IMR-90 (cell line): ENCODE results near the gene MPP2. TPM values are rescaled to one million over a fixed set of nuclear protein-coding genes. Genes with fewer than 3 reads are reported as not detected.

ENCODE experiments used
- ATAC-seq: fragments of 200-7000 bp; cut with Tn5 transposase; 2 replicates; pipeline ENCODE4 v1.9.1; 2020; ENCODE audit warnings: low read depth, mild to moderate bottlenecking, moderate library complexity
- BruUV-seq: library from RNA; stranded (reverse); fragments of 400-500 nt; replicated peaks from 2 replicates; lab custom pipeline; 2021; lab: Mats Ljungman, UMichigan
- CTCF ChIA-PET: fragments of 300-600 bp; formaldehyde crosslinking; extraction: SDS; loops from one replicate; lab custom pipeline; 2021; ENCODE audit warnings: antibody characterized with exemption; lab: Yijun Ruan, JAX
- POLR2A ChIA-PET: fragments of 300-600 bp; sonication (Branson Sonifier 250); formaldehyde crosslinking; loops from one replicate; lab custom pipeline; 2022; ENCODE audit warnings: antibody characterized with exemption; ENCODE audit not compliant: unreplicated experiment; lab: Charles Lee
- DNase-seq: peaks from one replicate; pipeline ENCODE4 v3.0.0; 2013
- H2AFZ ChIP-seq: replicated peaks from 2 replicates; pipeline ENCODE3; 2013; ENCODE audit warnings: low read length, mild to moderate bottlenecking; ENCODE audit not compliant: poor library complexity
- H2AK5ac ChIP-seq: 2 replicates; pipeline ENCODE4 v1.6.1; 2013; ENCODE audit warnings: low read depth, low read length, inconsistent platforms
- H2AK9ac ChIP-seq: replicated peaks from 2 replicates; pipeline ENCODE3; 2013; ENCODE audit warnings: mild to moderate bottlenecking, low read depth, low read length, moderate library complexity; ENCODE audit not compliant: poor library complexity
- H2BK120ac ChIP-seq: 2 replicates; pipeline ENCODE4 v1.6.1; 2013; ENCODE audit warnings: low read depth, low read length, inconsistent platforms
- H2BK15ac ChIP-seq: 3 replicates; pipeline ENCODE4 v1.6.1; 2013; ENCODE audit warnings: low read depth, low read length, inconsistent platforms
- H2BK20ac ChIP-seq: 2 replicates; pipeline ENCODE4 v1.6.1; 2013; ENCODE audit warnings: low read depth, mild to moderate bottlenecking, inconsistent platforms, low read length, moderate library complexity
- H2BK5ac ChIP-seq: 2 replicates; pipeline ENCODE4 v1.6.1; 2013; ENCODE audit warnings: mild to moderate bottlenecking, low read depth, low read length, inconsistent platforms; ENCODE audit not compliant: poor library complexity, severe bottlenecking
- H3K14ac ChIP-seq: replicated peaks from 2 replicates; pipeline ENCODE4 v1.6.1; 2013; ENCODE audit warnings: low read depth, low read length, inconsistent platforms
- H3K18ac ChIP-seq: 2 replicates; pipeline ENCODE4 v1.6.1; 2013; ENCODE audit warnings: low read depth, low read length, control low read depth
- H3K23ac ChIP-seq: 2 replicates; pipeline ENCODE4 v1.6.1; 2013; ENCODE audit warnings: low read depth, low read length, inconsistent platforms
- H3K27ac ChIP-seq: 2 replicates; pipeline ENCODE4 v1.5.1; 2013; ENCODE audit warnings: mild to moderate bottlenecking, control low read depth, low read length; ENCODE audit not compliant: insufficient read depth
- H3K27me3 ChIP-seq: 2 replicates; pipeline ENCODE4 v1.6.1; 2013; ENCODE audit warnings: low read length; ENCODE audit not compliant: control insufficient read depth, insufficient read depth
- H3K36me3 ChIP-seq: 2 replicates; pipeline ENCODE4 v1.6.1; 2013; ENCODE audit warnings: low read length, mixed read lengths; ENCODE audit not compliant: control insufficient read depth, insufficient read depth
- H3K4ac ChIP-seq: 2 replicates; pipeline ENCODE4 v1.6.1; 2013; ENCODE audit warnings: low read depth, low read length, inconsistent platforms
- H3K4me1 ChIP-seq: 2 replicates; pipeline ENCODE4 v1.6.1; 2013; ENCODE audit warnings: low read length, mixed read lengths; ENCODE audit not compliant: control insufficient read depth, insufficient read depth
- H3K4me2 ChIP-seq: 2 replicates; pipeline ENCODE4 v1.6.1; 2013; ENCODE audit warnings: low read depth, mild to moderate bottlenecking, control low read depth, low read length, moderate library complexity
- H3K4me3 ChIP-seq: 2 replicates; pipeline ENCODE4 v1.5.1; 2013; ENCODE audit warnings: low read depth, mild to moderate bottlenecking, control low read depth, low read length, moderate library complexity; ENCODE audit not compliant: insufficient read depth
- H3K56ac ChIP-seq: 2 replicates; pipeline ENCODE4 v1.6.1; 2013; ENCODE audit warnings: low read length, inconsistent platforms; ENCODE audit not compliant: insufficient read depth; ENCODE audit errors: extremely low read depth
- H3K79me1 ChIP-seq, 2 experiments: 2 replicates each; pipeline ENCODE4 v1.6.1; 2013; ENCODE audit warnings: low read length in 2 of 2, inconsistent platforms in 1 of 2, low read depth in 1 of 2
- H3K9ac ChIP-seq: 2 replicates; pipeline ENCODE4 v1.6.1; 2013; ENCODE audit warnings: low read depth, low read length, control low read depth
- H3K9me1 ChIP-seq: 2 replicates; pipeline ENCODE4 v1.6.1; 2013; ENCODE audit warnings: low read length, inconsistent platforms; ENCODE audit not compliant: insufficient read depth
- H3K9me3 ChIP-seq: 2 replicates; pipeline ENCODE4 v1.6.1; 2013; ENCODE audit warnings: low read length; ENCODE audit not compliant: control insufficient read depth, insufficient read depth
- H4K20me1 ChIP-seq: 2 replicates; pipeline ENCODE4 v1.6.1; 2013; ENCODE audit warnings: low read length, inconsistent platforms; ENCODE audit not compliant: insufficient read depth
- H4K5ac ChIP-seq: 2 replicates; pipeline ENCODE4 v1.6.1; 2013; ENCODE audit warnings: mild to moderate bottlenecking, low read depth, low read length, control low read depth
- H4K8ac ChIP-seq, 2 experiments: 2 replicates each; pipeline ENCODE4 v1.6.1; 2013; ENCODE audit warnings: low read depth in 2 of 2, low read length in 2 of 2, control low read depth in 1 of 2, inconsistent platforms in 1 of 2
- H4K91ac ChIP-seq: 2 replicates; pipeline ENCODE4 v1.6.1; 2013; ENCODE audit warnings: low read depth, low read length, inconsistent platforms; ENCODE audit not compliant: insufficient read depth
- BHLHE40 ChIP-seq: fragments of 150-350 bp; IDR thresholded peaks from 2 replicates; pipeline ENCODE4 v1.6.1; 2016; ENCODE audit warnings: mild to moderate bottlenecking, low read depth, low read length
- CEBPB ChIP-seq: IDR thresholded peaks from 2 replicates; pipeline ENCODE4 v1.6.1; 2012; ENCODE audit warnings: low read depth, low read length, improper control_type of control experiment
- CHD1 ChIP-seq: IDR thresholded peaks from 2 replicates; pipeline ENCODE4 v1.6.1; 2012; ENCODE audit warnings: low read depth, low read length, improper control_type of control experiment
- CTCF ChIP-seq: conservative IDR thresholded peaks from 2 replicates; pipeline ENCODE4 v1.5.1; 2012; ENCODE audit warnings: mild to moderate bottlenecking, low read depth, low read length, improper control_type of control experiment
- ELK1 ChIP-seq: fragments of 150-350 bp; IDR thresholded peaks from 2 replicates; pipeline ENCODE4 v1.6.1; 2016; ENCODE audit warnings: low read depth, mild to moderate bottlenecking, low read length, moderate library complexity, borderline replicate concordance
- FOS ChIP-seq: fragments of 150-350 bp; IDR thresholded peaks from 2 replicates; pipeline ENCODE4 v1.6.1; 2016; ENCODE audit warnings: low read depth, low read length
- MAFK ChIP-seq: IDR thresholded peaks from 2 replicates; pipeline ENCODE4 v1.6.1; 2012; ENCODE audit warnings: low read depth, low read length, improper control_type of control experiment
- MAZ ChIP-seq: IDR thresholded peaks from 2 replicates; pipeline ENCODE4 v1.6.1; 2012; ENCODE audit warnings: low read depth, mild to moderate bottlenecking, low read length, improper control_type of control experiment, moderate library complexity, borderline replicate concordance
- MXI1 ChIP-seq: IDR thresholded peaks from 2 replicates; pipeline ENCODE4 v1.6.1; 2012; ENCODE audit warnings: low read depth, mild to moderate bottlenecking, low read length, moderate library complexity, borderline replicate concordance
- NFE2L2 ChIP-seq: fragments of 150-350 bp; IDR thresholded peaks from 2 replicates; pipeline ENCODE4 v1.6.1; 2016; ENCODE audit warnings: low read depth, mild to moderate bottlenecking, low read length
- POLR2A ChIP-seq: IDR thresholded peaks from 2 replicates; pipeline ENCODE4 v1.6.1; 2012; ENCODE audit warnings: mild to moderate bottlenecking, low read depth, low read length
- RAD21 ChIP-seq: IDR thresholded peaks from 2 replicates; pipeline ENCODE4 v1.6.1; 2012; ENCODE audit warnings: low read length, improper control_type of control experiment
- RCOR1 ChIP-seq: IDR thresholded peaks from 2 replicates; pipeline ENCODE4 v1.6.1; 2012; ENCODE audit warnings: mild to moderate bottlenecking, low read length, improper control_type of control experiment; ENCODE audit not compliant: insufficient replicate concordance
- RFX5 ChIP-seq: IDR thresholded peaks from 2 replicates; pipeline ENCODE4 v1.8.0; 2012; ENCODE audit warnings: low read depth, mild to moderate bottlenecking, low read length, moderate library complexity
- SMC3 ChIP-seq: fragments of 150-350 bp; IDR thresholded peaks from 2 replicates; pipeline ENCODE4 v1.6.1; 2016; ENCODE audit warnings: low read depth, mild to moderate bottlenecking, antibody characterized with exemption, low read length, moderate library complexity
- USF2 ChIP-seq: fragments of 150-350 bp; IDR thresholded peaks from 2 replicates; pipeline ENCODE4 v1.6.1; 2017; ENCODE audit warnings: mild to moderate bottlenecking, antibody characterized with exemption, low read length, low read depth
- WGBS, 2 experiments: methylation state at CpG; one replicate each; pipeline versions ENCODE4 v1.1.5 to v1.1.7; 2013; ENCODE audit warnings: missing lambda C conversion rate in 2 of 2; ENCODE audit not compliant: insufficient read length in 1 of 2; ENCODE audit errors: extremely low coverage in 2 of 2; 5-methylcytosine and 5-hydroxymethylcytosine counted together
- dilution Hi-C: fragments of 300-500 bp; cut with HindIII; formaldehyde crosslinking; loops from one replicate; pipeline ENCODE4 v1.14.3; 2018; ENCODE audit warnings: low sequenced_read_pairs; ENCODE audit not compliant: unreplicated experiment
- in situ Hi-C: fragments of 300-500 bp; cut with MboI; formaldehyde crosslinking; loops from 3 replicates; pipeline ENCODE4 v1.14.3; 2019; ENCODE audit warnings: low sequenced_read_pairs, inconsistent platforms, mixed read lengths
- intact Hi-C: fragments of 100-400 bp; cut with micrococcal nuclease; formaldehyde crosslinking; loops from 2 replicates; pipeline ENCODE4 v1.10.0; 2022
- polyA plus RNA-seq, 3 experiments: library from polyadenylated mRNA; depleted of rRNA; stranded (reverse); fragments of >200 nt; gene quantifications; 2 replicates each; pipeline ENCODE4 v1.2.3, GENCODE V29; 2012; ENCODE audit warnings: low replicate concordance in 1 of 3
- total RNA-seq: library from RNA; depleted of rRNA; stranded (reverse); fragments of >200 nt; gene quantifications from 2 replicates; pipeline ENCODE4 v1.2.3, GENCODE V29; 2012

The MPP2 gene
- total and polyA plus RNA-seq, 2 of the 4 experiments (the other 2 are of a cell fraction), result 3.2 to 3.8 TPM

- Histone ChIP-seq H3K9me3 (peaks cover 4% of the 10 kb centered on the region), H4K91ac (no peak overlapping the region), H3K27me3 (peaks cover 45% of the 10 kb centered on the region), H4K20me1 (no peaks in the 10 kb centered on the region), H3K4me1 (no peaks in the 10 kb centered on the region), H2BK120ac (no peak overlapping the region), H3K4me2 (peak overlapping the region; percentile 59; the same call in 1 of the 2 replicates), H2BK15ac (no peak overlapping the region), H3K36me3 (no peaks in the 10 kb centered on the region), H3K23ac (no peak overlapping the region), H3K14ac (no peak overlapping the region), H2AFZ (peak overlapping the region; percentile 33), H2BK20ac (no peak overlapping the region), H3K18ac (no peak overlapping the region), H2BK5ac (no peak overlapping the region), H4K8ac (no peak overlapping the region), H2AK5ac (no peak overlapping the region), H3K56ac (no peak overlapping the region), H3K9ac (no peak overlapping the region), H4K5ac (no peak overlapping the region), H2AK9ac (no peak overlapping the region), H3K4ac (no peak overlapping the region), H3K9me1 (no peaks in the 10 kb centered on the region), H3K79me1 (no peaks in the 10 kb centered on the region), H3K4me3 (no peak overlapping the region), H3K27ac (no peak overlapping the region)
- POLR2A ChIA-PET, result no interaction called here
- in situ Hi-C loops, result no loop called here
- 70% methylated on average over 8 of the region's 14 CpGs; no CpG with 5 or more reads in 1 of the 2 experiments for WGBS, 2 experiments
- CTCF ChIA-PET, result no interaction called here
- ATAC-seq (no peak), DNase-seq (no peak)
- intact Hi-C loops, result no loop called here
- no peak for TF ChIP-seq MAFK
- no peak for TF ChIP-seq NFE2L2
- TF ChIP-seq USF2, result no peak
- TF ChIP-seq CEBPB, result no peak
- no peak for TF ChIP-seq RFX5
- no peak for TF ChIP-seq POLR2A
- TF ChIP-seq CTCF, result no peak
- no peak for TF ChIP-seq MXI1
- no peak for TF ChIP-seq SMC3
- TF ChIP-seq BHLHE40, result no peak
- TF ChIP-seq MAZ, result no peak
- no peak for TF ChIP-seq RCOR1
- TF ChIP-seq CHD1, result no peak
- no peak for TF ChIP-seq RAD21
- no peak for TF ChIP-seq FOS
- TF ChIP-seq ELK1, result no peak
- dilution Hi-C loops, result no loop called here
- BruUV-seq, result no TSS peak
Observed at GRCh38 chr17:43871946-43872690, 35.2 kb downstream of the MPP2 start.
